Stimulated activated CD8-positive, alpha-beta memory T cell treated with anti-CD3 and anti-CD28 coated beads, Interleukin-2, amount 100 ng/mL, for 48 hours (primary cell): ENCODE measurements around the gene GJA3.

Experiments
- DNase-seq, 2 donors: peaks; one replicate each; pipeline ENCODE4 v3.0.0-alpha.2; 2020; ENCODE audit warnings: low read depth in 2 of 2

The GJA3 gene

GRCh38 chr13:20160306-20161274 is at the start of gene GJA3:
TSS of gene GJA3 (minus strand) at chr13:20161052. CDS start at chr13:20143288, 17,764 bp downstream.
- DNase-seq = peak; percentile 48 to 55

- no peak for DNase-seq
These were observed 49.1 kb upstream of the GJA3 start for GRCh38 chr13:20209948-20210347.

GRCh38 chr13:20206698-20207235 is 45.9 kb upstream of the GJA3 start:
- DNase-seq = no peak

GRCh38 chr13:20206065-20206697 is 45.3 kb upstream of the GJA3 start:
- no peak for DNase-seq

GRCh38 chr13:20198781-20199180 is 37.9 kb upstream of the GJA3 start:
- no peak for DNase-seq

- DNase-seq = no peak
These were observed 36.5 kb upstream of the GJA3 start for GRCh38 chr13:20197361-20197834.

- no peak for DNase-seq
These were observed 34.9 kb upstream of the GJA3 start for GRCh38 chr13:20195801-20196200.

GRCh38 chr13:20193907-20194631 is 33.2 kb upstream of the GJA3 start:
- no peak for DNase-seq

GRCh38 chr13:20193162-20193906 is 32.5 kb upstream of the GJA3 start:
- no peak for DNase-seq

- no peak for DNase-seq
These were observed 31.9 kb upstream of the GJA3 start, which contains the start of gene GJB2 for GRCh38 chr13:20192836-20193161. TSS of gene GJB2 (minus strand) at chr13:20192938. CDS start at chr13:20189581, 3,357 bp downstream.

GRCh38 chr13:20192158-20192835 is 31.4 kb upstream of the GJA3 start:
- no peak for DNase-seq

GRCh38 chr13:20191311-20192157 is 30.7 kb upstream of the GJA3 start:
- no peak for DNase-seq

GRCh38 chr13:20190481-20191310 is 29.8 kb upstream of the GJA3 start:
- no peak for DNase-seq

- DNase-seq = no peak
These were observed 29.2 kb upstream of the GJA3 start for GRCh38 chr13:20190076-20190475.

GRCh38 chr13:20188667-20189553 is 28.1 kb upstream of the GJA3 start:
- no peak for DNase-seq

GRCh38 chr13:20186771-20187170 is 25.9 kb upstream of the GJA3 start:
- no peak for DNase-seq

GRCh38 chr13:20185366-20186056 is 24.7 kb upstream of the GJA3 start:
- no peak for DNase-seq
